GM12891 (cell line): Measurements from ENCODE around the gene DHRS3.

Experiments used
- PAX5 ChIP-seq: IDR thresholded peaks from 2 replicates; pipeline ENCODE4 v1.6.1; 2011; ENCODE audit warnings: low read length, moderate library complexity, mild to moderate bottlenecking; ENCODE audit not compliant: insufficient read depth, severe bottlenecking
- POLR2A ChIP-seq: IDR thresholded peaks from 2 replicates; pipeline ENCODE4 v1.6.1; 2011; ENCODE audit warnings: low read depth, low read length, control low read depth
- POLR2AphosphoS5 ChIP-seq: IDR thresholded peaks from 2 replicates; pipeline ENCODE4 v1.6.1; 2011; ENCODE audit warnings: low read depth, low read length, control low read depth
- POU2F2 ChIP-seq: IDR thresholded peaks from 2 replicates; pipeline ENCODE4 v1.6.1; 2011; ENCODE audit warnings: low read depth, mild to moderate bottlenecking, control low read depth, low read length, moderate library complexity
- SPI1 ChIP-seq: IDR thresholded peaks from 2 replicates; pipeline ENCODE4 v1.6.1; 2011; ENCODE audit warnings: low read depth, low read length, control low read depth
- TAF1 ChIP-seq: IDR thresholded peaks from 2 replicates; pipeline ENCODE4 v1.6.1; 2011; ENCODE audit warnings: low read depth, low read length, control low read depth

- TF ChIP-seq SPI1 (no peak), POLR2A (no peak), TAF1 (no peak), POLR2AphosphoS5 (no peak), POU2F2 (no peak), PAX5 (no peak)
Observed at GRCh38 chr1:12615865-12616708, 1.9 kb downstream of the DHRS3 start.
